AG09309 (cell line): Measurements from ENCODE around the gene TPRX1.
"Not testable (repeated sequence)": the region's sequence is repeated elsewhere in the genome, so short reads cannot be mapped to it uniquely, and the experiment has no call there.

Source experiments
- DNase-seq: peaks from one replicate; pipeline ENCODE4 v3.0.0-alpha.2; 2010; ENCODE audit warnings: low read depth
- H3K4me3 ChIP-seq: 2 replicates; pipeline ENCODE4 v1.5.1; 2011; ENCODE audit warnings: mild to moderate bottlenecking, low read depth, low read length, moderate library complexity; ENCODE audit not compliant: control insufficient read depth
- TF ChIP-seq, protein P1 (sequence below): IDR thresholded peaks from 2 replicates; pipeline ENCODE4 v1.5.1; 2011; ENCODE audit warnings: mild to moderate bottlenecking, low read depth, low read length, inconsistent platforms; ENCODE audit not compliant: insufficient read depth, control insufficient read depth; ENCODE audit errors: missing control alignments

TPRX1 gene

DNA sequence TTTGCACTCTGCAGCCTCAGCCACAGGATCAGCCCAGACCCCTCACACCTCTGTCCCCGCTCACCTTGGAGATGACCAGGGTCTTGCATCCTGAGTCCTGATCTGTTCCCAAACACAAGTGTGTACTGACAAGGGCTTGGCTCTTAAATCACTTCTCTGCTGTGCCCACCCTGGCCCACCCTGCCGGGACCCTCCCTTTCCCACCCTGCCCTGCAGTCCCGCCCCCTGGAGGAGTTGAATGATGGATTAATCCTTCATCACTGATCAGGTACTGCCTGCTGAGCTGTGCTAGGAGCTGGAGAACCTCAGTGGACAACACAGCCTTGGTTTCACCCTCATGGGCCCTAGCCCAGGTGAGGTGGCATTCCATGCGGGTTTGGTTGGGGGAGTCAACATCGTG lies at the start of gene TPRX1:
TSS of gene TPRX1 (minus strand) at position 101 of the 400 bp plus-strand sequence. CDS start at position 89, 12 bp downstream.
- not testable (repeated sequence) for H3K4me3 ChIP-seq, DNase-seq

DNA sequence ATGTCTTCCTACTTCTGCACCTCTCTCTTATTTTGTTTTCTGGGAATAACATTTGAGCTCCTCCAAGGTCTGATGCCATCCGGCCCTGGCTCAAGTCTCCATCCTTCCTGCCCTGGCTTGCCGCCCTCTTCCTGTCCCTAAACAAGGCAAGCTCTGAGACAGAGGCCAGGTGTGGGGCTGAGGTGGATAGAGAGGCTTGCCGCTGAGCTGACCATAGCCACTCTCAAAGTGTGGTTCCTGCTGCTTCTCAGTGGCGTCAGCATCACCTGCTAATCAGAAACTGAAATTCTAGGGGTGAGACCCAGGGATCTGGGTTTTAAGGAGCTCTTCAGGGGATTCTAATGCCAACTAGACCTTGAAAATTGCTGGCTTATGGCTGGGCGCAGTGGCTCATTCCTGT lies 48.7 kb upstream of the TPRX1 start:
- TF ChIP-seq, protein P1, sequence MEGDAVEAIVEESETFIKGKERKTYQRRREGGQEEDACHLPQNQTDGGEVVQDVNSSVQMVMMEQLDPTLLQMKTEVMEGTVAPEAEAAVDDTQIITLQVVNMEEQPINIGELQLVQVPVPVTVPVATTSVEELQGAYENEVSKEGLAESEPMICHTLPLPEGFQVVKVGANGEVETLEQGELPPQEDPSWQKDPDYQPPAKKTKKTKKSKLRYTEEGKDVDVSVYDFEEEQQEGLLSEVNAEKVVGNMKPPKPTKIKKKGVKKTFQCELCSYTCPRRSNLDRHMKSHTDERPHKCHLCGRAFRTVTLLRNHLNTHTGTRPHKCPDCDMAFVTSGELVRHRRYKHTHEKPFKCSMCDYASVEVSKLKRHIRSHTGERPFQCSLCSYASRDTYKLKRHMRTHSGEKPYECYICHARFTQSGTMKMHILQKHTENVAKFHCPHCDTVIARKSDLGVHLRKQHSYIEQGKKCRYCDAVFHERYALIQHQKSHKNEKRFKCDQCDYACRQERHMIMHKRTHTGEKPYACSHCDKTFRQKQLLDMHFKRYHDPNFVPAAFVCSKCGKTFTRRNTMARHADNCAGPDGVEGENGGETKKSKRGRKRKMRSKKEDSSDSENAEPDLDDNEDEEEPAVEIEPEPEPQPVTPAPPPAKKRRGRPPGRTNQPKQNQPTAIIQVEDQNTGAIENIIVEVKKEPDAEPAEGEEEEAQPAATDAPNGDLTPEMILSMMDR: no peak
- DNase-seq: no peak
- H3K4me3 ChIP-seq: no peak overlapping the region

DNA sequence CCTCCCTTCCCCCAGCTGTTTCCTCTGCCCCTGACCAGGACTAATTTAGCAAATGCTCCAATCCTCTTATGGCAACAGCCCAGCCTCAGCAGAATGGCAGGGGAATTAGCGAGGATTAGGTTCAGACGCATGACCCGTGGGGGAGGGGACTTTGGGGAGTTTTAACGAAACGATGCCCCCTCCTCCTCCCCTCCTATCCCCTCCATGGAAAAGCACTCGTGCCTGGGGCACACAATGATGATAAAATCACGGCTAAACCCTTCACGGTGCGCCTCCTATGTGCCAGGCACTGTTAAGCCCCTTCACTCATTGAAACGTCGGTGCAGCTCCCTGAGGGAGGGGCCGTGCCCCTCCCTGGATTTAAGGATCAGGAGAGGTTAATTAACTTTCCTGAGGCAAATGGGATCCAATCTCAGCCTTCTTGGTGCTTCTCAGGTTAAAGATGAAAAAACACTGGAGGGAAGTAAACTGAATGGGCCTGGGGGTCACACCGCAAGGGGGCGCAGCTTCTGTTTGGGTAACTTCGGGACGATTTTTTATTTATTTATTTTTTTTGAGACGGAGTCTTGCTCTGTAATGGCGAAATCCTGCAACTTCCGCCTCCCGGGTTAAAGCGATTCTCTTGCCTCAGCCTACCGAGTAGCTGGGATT lies 44.6 kb upstream of the TPRX1 start:
- TF ChIP-seq, protein P1: peak; percentile 26
- H3K4me3 ChIP-seq: no peak overlapping the region
- no peak for DNase-seq

GRCh38 chr19:47848425-47848822 lies 44.1 kb upstream of the TPRX1 start:
- TF ChIP-seq, protein P1: no peak
- H3K4me3 ChIP-seq: no peak overlapping the region
- no peak for DNase-seq

DNA sequence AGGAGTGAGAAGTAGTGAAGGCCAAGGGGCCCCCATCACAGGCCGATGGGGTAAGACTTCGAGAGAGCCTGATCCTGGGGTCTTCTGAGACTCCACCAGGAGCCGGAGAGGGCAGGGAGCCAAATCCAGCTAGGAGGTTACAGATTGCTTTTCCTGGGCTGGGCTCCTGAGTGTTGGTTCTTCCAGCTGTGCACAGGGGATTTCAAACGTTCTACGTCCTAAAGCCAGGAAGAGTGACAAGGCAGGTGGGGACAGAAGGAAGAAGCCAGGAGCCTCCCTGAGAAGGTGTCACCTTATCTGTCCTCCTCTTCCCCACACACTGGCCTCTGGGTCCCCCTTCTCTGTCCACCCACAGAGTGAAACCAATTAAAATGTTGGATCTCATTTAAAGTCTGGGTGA lies 38.6 kb upstream of the TPRX1 start:
- TF ChIP-seq, protein P1: no peak
- DNase-seq: no peak
- H3K4me3 ChIP-seq: no peak overlapping the region

DNA sequence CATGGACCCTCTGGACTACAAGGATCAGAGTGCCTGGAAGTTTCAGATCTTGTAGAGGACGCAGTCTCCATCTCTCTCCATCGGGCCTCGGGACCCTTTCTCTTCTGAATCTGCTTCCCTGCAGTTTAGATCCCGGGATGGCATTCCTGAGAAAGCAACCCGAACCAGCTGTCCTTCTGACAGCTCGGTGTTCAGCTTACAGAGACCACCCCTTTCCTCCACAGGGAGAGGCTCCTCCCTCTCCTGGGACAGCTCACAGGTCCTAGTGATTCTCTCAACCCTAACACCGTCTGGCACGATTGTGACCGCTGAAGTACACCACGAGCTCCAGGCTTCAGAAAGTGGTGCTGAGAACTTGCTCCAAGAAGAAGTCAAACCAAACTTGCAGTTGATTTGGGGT lies 35.6 kb upstream of the TPRX1 start:
- no peak overlapping the region for H3K4me3 ChIP-seq
- no peak for DNase-seq
- TF ChIP-seq, protein P1: no peak

DNA sequence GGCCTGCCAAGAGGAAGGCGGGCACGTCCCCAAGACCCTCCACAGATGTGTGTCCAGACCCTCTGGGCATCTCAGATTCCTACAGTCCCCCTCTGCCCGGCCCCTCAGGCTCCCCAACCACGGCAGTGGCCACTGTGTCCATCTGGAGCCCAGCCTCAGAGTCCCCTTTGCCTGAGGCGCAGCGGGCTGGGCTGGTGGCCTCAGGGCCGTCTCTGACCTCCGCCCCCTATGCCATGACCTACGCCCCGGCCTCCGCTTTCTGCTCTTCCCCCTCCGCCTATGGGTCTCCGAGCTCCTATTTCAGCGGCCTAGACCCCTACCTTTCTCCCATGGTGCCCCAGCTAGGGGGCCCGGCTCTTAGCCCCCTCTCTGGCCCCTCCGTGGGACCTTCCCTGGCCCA lies 35.1 kb upstream of the TPRX1 start:
- DNase-seq: no peak
- TF ChIP-seq, protein P1: no peak
- H3K4me3 ChIP-seq: no peak overlapping the region
